K562 (cell line): ENCODE measurements around the gene STK11. TPM values are rescaled to one million over a fixed set of nuclear protein-coding genes. Genes with fewer than 3 reads are reported as not detected.

Experiments
- ARID1B ChIP-seq: fragments of 450-650 bp; IDR thresholded peaks from 2 replicates; pipeline ENCODE4 v1.6.1; 2016; ENCODE audit warnings: antibody characterized with exemption, mild to moderate bottlenecking, inconsistent platforms
- BCOR ChIP-seq: fragments of 450-650 bp; IDR thresholded peaks from 2 replicates; pipeline ENCODE4 v1.6.1; 2016
- EP300 ChIP-seq: IDR thresholded peaks from 2 replicates; pipeline ENCODE4 v1.6.1; 2012; ENCODE audit warnings: low read length, improper control_type of control experiment
- EZH2 ChIP-seq: IDR thresholded peaks from 2 replicates; pipeline ENCODE4 v1.6.1; 2012; ENCODE audit warnings: low read depth, mild to moderate bottlenecking, inconsistent platforms, low read length, borderline replicate concordance
- FOSL1 ChIP-seq: fragments of 200-800 bp; sonication (Bioruptor generic); conservative IDR thresholded peaks from 2 replicates; pipeline ENCODE4 v1.6.1; 2016; ENCODE audit warnings: missing genetic modification characterization, missing compliant biosample characterization
- HDGF ChIP-seq: fragments of 450-650 bp; IDR thresholded peaks from 2 replicates; pipeline ENCODE4 v1.6.1; 2016
- JUNB ChIP-seq: fragments of 450-650 bp; formaldehyde crosslinking; conservative IDR thresholded peaks from 2 replicates; pipeline ENCODE4 v1.4.0; 2020; ENCODE audit warnings: mild to moderate bottlenecking
- JUND ChIP-seq, 2 experiments: IDR thresholded peaks; 2 replicates in 1 of 2; 3 replicates in 1 of 2; pipeline ENCODE4 v1.6.1; 2011; ENCODE audit warnings: borderline replicate concordance in 2 of 2, low read depth in 2 of 2, low read length in 2 of 2, improper control_type of control experiment in 1 of 2, missing biosample characterization in 1 of 2, missing genetic modification characterization in 1 of 2, missing genetic modification reagents in 1 of 2
- POLR2H ChIP-seq: IDR thresholded peaks from 2 replicates; pipeline ENCODE4 v1.6.1; 2016; ENCODE audit warnings: missing genetic modification characterization, low read depth, mild to moderate bottlenecking, control low read depth, missing compliant biosample characterization, moderate library complexity
- SMAD4 ChIP-seq: fragments of 250-450 bp; sonication (Bioruptor Pico); conservative IDR thresholded peaks from 2 replicates; pipeline ENCODE4 v1.8.0; 2021; ENCODE audit warnings: inconsistent platforms, mild to moderate bottlenecking, moderate library complexity
- SMARCA4 ChIP-seq: fragments of 450-650 bp; IDR thresholded peaks from 2 replicates; pipeline ENCODE4 v1.6.1; 2016
- TEAD1 ChIP-seq, 2 experiments: fragments of 450-650 bp in 1 of 2; sonication (generic) in 1 of 2; formaldehyde crosslinking; IDR thresholded peaks; 2 replicates each; pipeline versions ENCODE4 v1.4.0 to v1.8.0; 2020 to 2022; ENCODE audit warnings: mild to moderate bottlenecking in 2 of 2, missing genetic modification reagents in 1 of 2
- ZNF764 ChIP-seq: fragments of 250-450 bp; sonication (Bioruptor Pico); IDR thresholded peaks from 2 replicates; pipeline ENCODE4 v1.4.0; 2020; ENCODE audit warnings: low read depth, mild to moderate bottlenecking, moderate library complexity
- ZNF766 ChIP-seq: fragments of 200-800 bp; sonication (Bioruptor generic); conservative IDR thresholded peaks from 2 replicates; pipeline ENCODE4 v1.6.1; 2016; ENCODE audit warnings: missing genetic modification characterization, missing compliant biosample characterization
- polyA plus RNA-seq, 8 experiments: library from polyadenylated mRNA; depleted of rRNA in 4 of 8; stranded (reverse) in 5 of 8; unstranded in 3 of 8; fragments of >200 nt; fragmentation: Nextera tagmentation in 2 of 8; fragmentation: Illumina TruSeq in 1 of 8; extraction: Ambion mirVana in 2 of 8; extraction: Trizol in 1 of 8; gene quantifications; 2 replicates each; pipeline versions ENCODE4 v1.2.1 to v1.2.3, GENCODE V29; 2011 to 2014; ENCODE audit warnings: inconsistent platforms in 1 of 8, missing spikeins in 1 of 8
- total RNA-seq, 7 experiments: library from RNA; depleted of rRNA in 6 of 7; stranded (reverse); fragments of >200 nt in 6 of 7; fragmentation: Illumina TruSeq in 2 of 7; extraction: Trizol in 2 of 7; gene quantifications; 2 replicates each; pipeline versions ENCODE4 v1.2.1 to v1.2.3, GENCODE V29; 2011 to 2021; ENCODE audit warnings: low replicate concordance in 1 of 7
- TF ChIP-seq, protein P1 (sequence below): sonication (generic); formaldehyde crosslinking; IDR thresholded peaks from 2 replicates; pipeline ENCODE4 v1.4.0; 2020; ENCODE audit warnings: mild to moderate bottlenecking, missing genetic modification reagents
- TF ChIP-seq, protein P2 (sequence below): fragments of 450-650 bp; formaldehyde crosslinking; conservative IDR thresholded peaks from 2 replicates; pipeline ENCODE4 v1.4.0; 2022; ENCODE audit warnings: mild to moderate bottlenecking, missing genetic modification characterization
- TF ChIP-seq, protein P3 (sequence below): sonication (generic); formaldehyde crosslinking; IDR thresholded peaks from 2 replicates; pipeline ENCODE4 v1.8.0; 2022; ENCODE audit warnings: mild to moderate bottlenecking, low read depth, missing genetic modification reagents
- TF ChIP-seq, protein P4 (sequence below): IDR thresholded peaks from 2 replicates; pipeline ENCODE4 v1.6.1; 2012; ENCODE audit warnings: low read depth, low read length, improper control_type of control experiment, borderline replicate concordance
- TF ChIP-seq, protein P5 (sequence below), 2 experiments: fragments of 450-650 bp in 1 of 2; sonication (generic) in 1 of 2; formaldehyde crosslinking in 1 of 2; IDR thresholded peaks in 1 of 2; conservative IDR thresholded peaks in 1 of 2; 2 replicates each; pipeline versions ENCODE4 v1.6.1 to v1.8.1; 2016 to 2023; ENCODE audit warnings: mild to moderate bottlenecking in 2 of 2, moderate library complexity in 2 of 2, inconsistent platforms in 1 of 2, missing genetic modification reagents in 1 of 2

STK11 gene
- total and polyA plus RNA-seq, 9 of the 15 experiments (the other 6 are each of a cell fraction or from before 2014, with no cell fraction given): 0.15 to 96.5 (median 31.7) TPM

DNA sequence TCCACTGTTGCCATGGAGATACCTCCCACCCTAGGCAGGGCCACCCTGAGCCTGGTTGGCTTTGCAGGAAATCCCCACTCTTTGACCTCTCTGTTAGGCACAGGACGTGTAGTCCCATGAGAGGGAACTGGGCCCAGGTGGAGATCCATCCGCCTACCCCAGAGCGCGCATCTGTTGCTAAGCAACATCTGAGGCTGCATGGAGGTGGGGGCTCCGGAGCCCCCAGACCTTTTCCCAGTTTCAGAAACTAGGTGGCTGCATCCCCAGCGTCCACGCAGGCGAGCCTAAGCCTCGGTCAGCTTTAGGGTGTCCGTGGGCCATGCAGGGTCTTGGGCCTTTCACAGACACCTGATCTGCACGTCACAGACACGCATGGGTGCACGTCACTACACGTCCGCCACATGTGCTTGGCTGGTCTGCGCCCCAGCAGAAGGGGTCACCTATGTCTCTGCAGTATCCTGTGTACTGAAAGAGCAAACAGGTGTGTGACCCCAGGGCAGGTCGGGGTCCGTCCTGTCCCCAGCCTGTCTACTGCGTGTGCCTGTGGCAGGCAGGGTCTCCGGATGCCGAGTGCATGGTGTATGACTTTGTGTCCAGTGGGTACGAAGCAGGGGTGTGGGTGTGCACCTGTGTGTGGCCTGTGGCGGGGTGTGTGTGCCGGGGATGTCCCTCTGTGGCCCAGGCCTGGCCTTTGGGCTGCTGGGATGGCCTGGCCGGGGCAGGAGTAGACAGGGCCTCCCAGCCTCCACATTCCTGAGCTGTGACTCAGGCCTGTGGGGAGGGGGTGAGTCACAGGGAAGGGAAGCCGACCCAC is 59.4 kb downstream of the STK11 start (continued):
- TF ChIP-seq POLR2H (tag): no peak
- TF ChIP-seq, protein P1, sequence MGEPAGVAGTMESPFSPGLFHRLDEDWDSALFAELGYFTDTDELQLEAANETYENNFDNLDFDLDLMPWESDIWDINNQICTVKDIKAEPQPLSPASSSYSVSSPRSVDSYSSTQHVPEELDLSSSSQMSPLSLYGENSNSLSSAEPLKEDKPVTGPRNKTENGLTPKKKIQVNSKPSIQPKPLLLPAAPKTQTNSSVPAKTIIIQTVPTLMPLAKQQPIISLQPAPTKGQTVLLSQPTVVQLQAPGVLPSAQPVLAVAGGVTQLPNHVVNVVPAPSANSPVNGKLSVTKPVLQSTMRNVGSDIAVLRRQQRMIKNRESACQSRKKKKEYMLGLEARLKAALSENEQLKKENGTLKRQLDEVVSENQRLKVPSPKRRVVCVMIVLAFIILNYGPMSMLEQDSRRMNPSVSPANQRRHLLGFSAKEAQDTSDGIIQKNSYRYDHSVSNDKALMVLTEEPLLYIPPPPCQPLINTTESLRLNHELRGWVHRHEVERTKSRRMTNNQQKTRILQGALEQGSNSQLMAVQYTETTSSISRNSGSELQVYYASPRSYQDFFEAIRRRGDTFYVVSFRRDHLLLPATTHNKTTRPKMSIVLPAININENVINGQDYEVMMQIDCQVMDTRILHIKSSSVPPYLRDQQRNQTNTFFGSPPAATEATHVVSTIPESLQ (CRISPR knock-in tag): 0 out of 2 replicates have a peak, but pooled peaks have one; percentile 23
- peak; percentile 99 for TF ChIP-seq FOSL1 (tag)
- TF ChIP-seq EZH2: no peak
- peak; percentile 79 for TF ChIP-seq SMARCA4
- TF ChIP-seq JUND (IDR thresholded peaks at IDR 0.05; ENCODE audit: borderline replicate concordance, low read depth, low read length): peak; percentile 99
- TF ChIP-seq JUND (tag; IDR thresholded peaks at IDR 0.05; ENCODE audit: borderline replicate concordance, low read depth, low read length): peak; percentile 97; the same call in 2 of the 3 replicates
- TF ChIP-seq EP300: 0 out of 2 replicates have a peak, but pooled peaks have one; percentile 17
- TF ChIP-seq SMAD4 (CRISPR knock-in tag): 0 out of 2 replicates have a peak, but pooled peaks have one; percentile 51
- peak; percentile 81 for TF ChIP-seq ARID1B
- TF ChIP-seq ZNF766 (CRISPR knock-in tag): no peak
- peak; percentile 62 for TF ChIP-seq BCOR
- TF ChIP-seq, protein P2, sequence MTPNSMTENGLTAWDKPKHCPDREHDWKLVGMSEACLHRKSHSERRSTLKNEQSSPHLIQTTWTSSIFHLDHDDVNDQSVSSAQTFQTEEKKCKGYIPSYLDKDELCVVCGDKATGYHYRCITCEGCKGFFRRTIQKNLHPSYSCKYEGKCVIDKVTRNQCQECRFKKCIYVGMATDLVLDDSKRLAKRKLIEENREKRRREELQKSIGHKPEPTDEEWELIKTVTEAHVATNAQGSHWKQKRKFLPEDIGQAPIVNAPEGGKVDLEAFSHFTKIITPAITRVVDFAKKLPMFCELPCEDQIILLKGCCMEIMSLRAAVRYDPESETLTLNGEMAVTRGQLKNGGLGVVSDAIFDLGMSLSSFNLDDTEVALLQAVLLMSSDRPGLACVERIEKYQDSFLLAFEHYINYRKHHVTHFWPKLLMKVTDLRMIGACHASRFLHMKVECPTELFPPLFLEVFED (CRISPR knock-in tag): no peak
- TF ChIP-seq, protein P3, sequence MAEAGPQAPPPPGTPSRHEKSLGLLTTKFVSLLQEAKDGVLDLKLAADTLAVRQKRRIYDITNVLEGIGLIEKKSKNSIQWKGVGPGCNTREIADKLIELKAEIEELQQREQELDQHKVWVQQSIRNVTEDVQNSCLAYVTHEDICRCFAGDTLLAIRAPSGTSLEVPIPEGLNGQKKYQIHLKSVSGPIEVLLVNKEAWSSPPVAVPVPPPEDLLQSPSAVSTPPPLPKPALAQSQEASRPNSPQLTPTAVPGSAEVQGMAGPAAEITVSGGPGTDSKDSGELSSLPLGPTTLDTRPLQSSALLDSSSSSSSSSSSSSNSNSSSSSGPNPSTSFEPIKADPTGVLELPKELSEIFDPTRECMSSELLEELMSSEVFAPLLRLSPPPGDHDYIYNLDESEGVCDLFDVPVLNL (CRISPR knock-in tag): peak; percentile 11; the same call in 1 of the 2 replicates
- TF ChIP-seq, protein P4, sequence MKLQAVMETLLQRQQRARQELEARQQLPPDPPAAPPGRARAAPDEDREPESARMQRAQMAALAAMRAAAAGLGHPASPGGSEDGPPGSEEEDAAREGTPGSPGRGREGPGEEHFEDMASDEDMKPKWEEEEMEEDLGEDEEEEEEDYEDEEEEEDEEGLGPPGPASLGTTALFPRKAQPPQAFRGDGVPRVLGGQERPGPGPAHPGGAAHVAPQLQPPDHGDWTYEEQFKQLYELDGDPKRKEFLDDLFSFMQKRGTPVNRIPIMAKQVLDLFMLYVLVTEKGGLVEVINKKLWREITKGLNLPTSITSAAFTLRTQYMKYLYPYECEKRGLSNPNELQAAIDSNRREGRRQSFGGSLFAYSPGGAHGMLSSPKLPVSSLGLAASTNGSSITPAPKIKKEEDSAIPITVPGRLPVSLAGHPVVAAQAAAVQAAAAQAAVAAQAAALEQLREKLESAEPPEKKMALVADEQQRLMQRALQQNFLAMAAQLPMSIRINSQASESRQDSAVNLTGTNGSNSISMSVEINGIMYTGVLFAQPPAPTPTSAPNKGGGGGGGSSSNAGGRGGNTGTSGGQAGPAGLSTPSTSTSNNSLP: no peak
- TF ChIP-seq HDGF: peak; percentile 95
- TF ChIP-seq JUNB (CRISPR knock-in tag): peak; percentile 66; the same call in 1 of the 2 replicates
- peak; percentile 98 to 100 for TF ChIP-seq TEAD1 (CRISPR knock-in tag; IDR thresholded peaks at IDR 0.05)
- TF ChIP-seq ZNF764: no peak
- TF ChIP-seq, protein P5, sequence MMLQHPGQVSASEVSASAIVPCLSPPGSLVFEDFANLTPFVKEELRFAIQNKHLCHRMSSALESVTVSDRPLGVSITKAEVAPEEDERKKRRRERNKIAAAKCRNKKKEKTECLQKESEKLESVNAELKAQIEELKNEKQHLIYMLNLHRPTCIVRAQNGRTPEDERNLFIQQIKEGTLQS (IDR thresholded peaks at IDR 0.05): peak; percentile 95
- TF ChIP-seq, protein P5 (CRISPR knock-in tag; conservative IDR thresholded peaks at IDR 0.05): 0 out of 2 replicates have a peak, but pooled peaks have one; percentile 63
